Astrocyte of the spinal cord (primary cell): ENCODE measurements around the gene PRDM1.

Experiments used
- DNase-seq: peaks from one replicate; pipeline ENCODE4 v3.0.0; 2011; ENCODE audit warnings: low read depth, low spot score
- H3K4me3 ChIP-seq: 2 replicates; pipeline ENCODE4 v1.5.1; 2011; ENCODE audit warnings: low read depth, mild to moderate bottlenecking, low read length, moderate library complexity
- CTCF ChIP-seq: IDR thresholded peaks from 2 replicates; pipeline ENCODE4 v1.5.1; 2012; ENCODE audit warnings: low read depth, mild to moderate bottlenecking, low read length, inconsistent platforms
- in situ Hi-C: cut with HindIII; loops from 2 replicates; pipeline ENCODE4 v1.10.0; 2017; ENCODE audit warnings: low sequenced_read_pairs

PRDM1 gene

DNA sequence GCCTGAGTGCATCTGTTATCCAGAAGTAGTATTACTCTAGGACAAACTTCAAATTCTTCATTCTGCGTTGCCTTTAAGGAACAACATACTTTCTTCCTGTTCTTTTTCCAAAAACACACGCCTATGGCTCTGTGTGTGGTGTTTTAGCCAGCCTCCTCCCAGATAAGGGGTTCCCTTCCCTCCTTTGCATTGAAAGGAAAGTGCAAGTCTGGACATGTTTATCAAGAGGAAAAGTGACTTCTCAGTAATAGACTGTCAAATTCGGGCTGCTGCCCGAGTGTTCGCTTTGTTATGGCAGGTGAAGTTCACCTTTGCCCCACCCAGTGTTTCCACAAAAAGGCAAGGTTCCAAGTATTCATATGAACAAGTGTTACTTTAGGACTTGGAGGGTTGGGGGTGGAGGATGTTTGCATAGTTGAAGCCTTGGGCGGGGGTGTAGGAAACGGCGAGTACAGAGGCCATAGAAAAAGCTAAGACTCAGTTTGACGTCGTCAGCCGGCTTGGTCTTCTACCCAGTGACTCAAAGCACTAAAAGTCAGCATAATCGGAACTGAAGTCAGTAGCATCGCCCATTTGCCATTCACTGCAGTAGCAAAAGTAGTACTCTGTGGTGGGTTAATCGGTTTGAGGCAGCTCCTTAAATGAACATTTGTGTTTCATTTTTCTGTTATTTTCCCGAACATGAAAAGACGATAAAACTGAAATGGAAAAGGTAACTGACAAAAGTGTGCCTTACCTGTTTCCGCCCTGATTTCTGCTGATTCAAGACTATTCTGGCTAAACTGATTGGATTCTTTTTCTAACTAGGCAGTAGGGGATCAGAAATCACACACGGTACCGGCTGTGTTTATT lies 12.5 kb downstream of the PRDM1 start:
- H3K4me3 ChIP-seq: peak overlapping the region; percentile 47
- peak; percentile 73 for DNase-seq
- in situ Hi-C loops: no loop called here
- TF ChIP-seq CTCF: no peak

DNA sequence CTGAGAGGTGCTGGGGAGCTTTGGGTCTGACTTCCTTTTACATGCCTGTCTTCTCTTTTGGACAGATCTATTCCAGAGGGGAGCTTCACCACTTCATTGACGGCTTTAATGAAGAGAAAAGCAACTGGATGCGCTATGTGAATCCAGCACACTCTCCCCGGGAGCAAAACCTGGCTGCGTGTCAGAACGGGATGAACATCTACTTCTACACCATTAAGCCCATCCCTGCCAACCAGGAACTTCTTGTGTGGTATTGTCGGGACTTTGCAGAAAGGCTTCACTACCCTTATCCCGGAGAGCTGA lies 13.1 kb downstream of the PRDM1 start:
- in situ Hi-C loops: no loop called here
- H3K4me3 ChIP-seq: no peak overlapping the region
- no peak for DNase-seq
- TF ChIP-seq CTCF: no peak

DNA sequence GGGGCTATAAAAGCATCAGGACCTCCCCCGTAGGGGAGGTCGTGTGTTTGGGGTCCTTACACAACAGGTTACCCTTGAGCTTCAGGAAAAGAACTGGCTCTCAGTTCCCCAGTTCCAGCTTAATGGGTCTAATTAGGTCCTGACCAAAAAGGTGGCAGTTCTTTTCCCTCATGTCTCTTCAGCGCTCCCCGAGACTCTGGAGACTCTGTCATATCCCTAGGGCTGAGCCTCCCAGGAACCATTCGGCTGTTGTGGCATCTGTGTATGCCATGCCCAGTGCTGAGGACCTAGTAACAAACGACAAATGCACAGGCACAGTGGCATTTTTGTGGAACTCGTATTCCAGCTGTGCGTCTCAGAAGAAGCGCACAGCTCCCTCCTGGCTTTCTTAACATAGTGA lies 14.6 kb downstream of the PRDM1 start:
- TF ChIP-seq CTCF: no peak
- in situ Hi-C loops: no loop called here
- no peak overlapping the region for H3K4me3 ChIP-seq
- DNase-seq: no peak

DNA sequence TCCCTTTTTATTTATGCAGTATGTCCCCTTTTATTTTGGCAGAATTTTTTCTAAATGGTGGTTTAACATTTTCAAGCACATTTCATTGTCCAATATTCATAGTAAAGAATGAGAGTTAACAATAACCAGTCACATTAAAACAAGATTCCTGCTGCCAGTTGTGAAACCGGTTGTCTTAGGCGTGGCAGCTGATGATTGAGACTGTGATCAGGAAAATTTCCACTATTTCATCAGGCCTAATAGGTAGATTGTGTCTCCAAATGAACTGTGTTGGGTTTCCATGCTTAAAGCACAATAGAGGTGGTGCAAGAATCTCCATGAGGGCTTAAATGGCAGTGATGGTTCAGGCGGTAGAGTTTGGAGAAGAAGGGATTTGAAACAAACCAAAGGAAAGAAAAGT lies 15.3 kb downstream of the PRDM1 start:
- DNase-seq: no peak
- no peak for TF ChIP-seq CTCF
- in situ Hi-C loops: no loop called here
- H3K4me3 ChIP-seq: no peak overlapping the region

DNA sequence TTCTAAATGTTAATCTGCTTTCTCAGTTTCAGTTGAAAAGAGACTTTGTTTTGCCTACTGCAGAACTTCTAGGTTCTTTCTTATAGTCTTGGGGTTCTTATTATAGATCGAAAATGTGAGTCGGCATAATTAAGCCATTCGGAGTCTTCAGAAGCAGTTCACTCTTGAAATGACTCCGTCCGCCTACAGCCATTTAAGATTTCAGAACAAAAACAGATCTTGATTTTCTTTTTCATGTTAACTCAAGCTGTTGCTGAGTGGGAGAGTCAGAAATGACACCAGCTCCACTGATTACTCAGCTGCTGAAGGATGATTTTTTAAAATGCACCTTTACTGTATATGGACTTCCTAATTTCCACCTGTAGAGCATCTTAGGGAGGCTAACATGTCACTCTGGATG lies 15.9 kb downstream of the PRDM1 start:
- in situ Hi-C loops: no loop called here
- H3K4me3 ChIP-seq: no peak overlapping the region
- DNase-seq: no peak
- TF ChIP-seq CTCF: no peak

DNA sequence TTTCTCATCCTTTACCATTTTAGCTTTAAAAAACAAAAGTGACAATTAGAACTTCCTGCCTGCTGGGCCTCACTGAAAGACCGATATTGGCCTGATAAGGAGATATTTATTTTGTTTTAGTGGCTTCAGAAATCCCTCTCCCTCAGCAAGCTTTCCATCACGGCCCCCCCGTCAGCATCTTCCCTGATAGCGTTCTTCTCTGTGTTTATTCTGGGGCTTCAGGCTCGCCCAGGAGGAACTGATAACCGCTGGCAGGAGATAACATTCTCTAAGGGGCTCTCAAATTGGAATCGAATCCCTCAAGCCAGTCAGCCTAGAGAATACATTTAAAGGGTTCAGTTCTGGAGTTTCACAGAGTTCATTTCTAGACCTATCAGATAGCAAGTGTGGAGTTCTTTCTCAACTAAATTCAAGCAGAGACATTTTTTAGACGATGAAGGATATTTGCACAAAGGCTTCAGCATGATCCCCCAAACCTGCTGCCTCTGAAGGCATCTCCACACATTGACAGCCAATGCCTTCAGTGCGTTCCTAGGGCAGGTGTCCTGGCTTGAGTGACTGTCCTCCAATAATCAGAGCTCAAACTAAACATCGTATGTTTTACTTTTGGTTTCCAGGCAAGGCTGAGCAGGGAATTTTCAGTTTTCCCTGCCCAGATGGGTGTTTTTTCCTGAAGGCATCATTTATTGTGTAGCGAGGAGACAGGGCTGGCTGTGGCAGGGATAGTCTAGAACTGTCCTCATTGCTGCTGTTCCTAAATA lies 17.0 kb downstream of the PRDM1 start:
- TF ChIP-seq CTCF: no peak
- in situ Hi-C loops: no loop called here
- no peak for DNase-seq
- no peak overlapping the region for H3K4me3 ChIP-seq
